SK-N-SH (cell line): ENCODE measurements around the gene PPP1R3D.

Experiments used
- EP300 ChIP-seq, 2 experiments: IDR thresholded peaks; 2 replicates each; pipeline versions ENCODE4 v1.4.0 to v1.6.1; 2012; ENCODE audit warnings: borderline replicate concordance in 1 of 2, low read depth in 1 of 2, low read length in 1 of 2
- NRF1 ChIP-seq: IDR thresholded peaks from 2 replicates; pipeline ENCODE4 v1.6.1; 2012; ENCODE audit warnings: low read depth, mild to moderate bottlenecking, low read length
- SIN3A ChIP-seq: IDR thresholded peaks from 2 replicates; pipeline ENCODE4 v1.6.1; 2012; ENCODE audit warnings: low read depth, mild to moderate bottlenecking, low read length, moderate library complexity, borderline replicate concordance
- SMC3 ChIP-seq: IDR thresholded peaks from 2 replicates; pipeline ENCODE4 v1.6.1; 2012; ENCODE audit warnings: low read depth, low read length, improper control_type of control experiment

DNA sequence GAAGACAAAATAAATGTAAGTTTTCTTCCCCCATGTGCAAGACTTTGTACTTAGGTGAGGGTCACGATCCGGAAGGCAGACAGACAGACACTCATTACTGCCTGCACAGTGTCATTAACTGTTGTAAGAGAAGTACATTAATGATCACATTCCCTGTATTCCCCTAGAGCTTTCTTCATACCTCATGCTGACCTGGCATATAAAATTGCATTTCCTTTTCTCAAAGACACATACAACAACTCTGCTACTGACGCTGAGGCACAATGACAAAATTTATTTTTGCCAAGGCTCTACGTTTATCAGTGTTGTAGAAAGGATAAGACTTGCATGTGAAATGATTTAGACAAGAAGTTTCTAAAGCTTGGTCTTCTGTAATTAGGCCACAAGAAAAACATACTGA lies 3.7 kb downstream of the PPP1R3D start:
- TF ChIP-seq SIN3A (no peak), NRF1 (no peak), EP300 (IDR thresholded peaks at IDR 0.05; ENCODE audit: borderline replicate concordance in 1 of 2, low read depth in 1 of 2, low read length in 1 of 2) (no peak), SMC3 (no peak)
